IMR-90 (cell line): ENCODE measurements around the gene SEL1L3. TPM values are rescaled to one million over a fixed set of nuclear protein-coding genes. Genes with fewer than 3 reads are reported as not detected.

ENCODE experiments used
- ATAC-seq: fragments of 200-7000 bp; cut with Tn5 transposase; 2 replicates; pipeline ENCODE4 v1.9.1; 2020; ENCODE audit warnings: low read depth, mild to moderate bottlenecking, moderate library complexity
- BruUV-seq: library from RNA; stranded (reverse); fragments of 400-500 nt; replicated peaks from 2 replicates; lab custom pipeline; 2021; lab: Mats Ljungman, UMichigan
- CTCF ChIA-PET: fragments of 300-600 bp; formaldehyde crosslinking; extraction: SDS; loops from one replicate; lab custom pipeline; 2021; ENCODE audit warnings: antibody characterized with exemption; lab: Yijun Ruan, JAX
- POLR2A ChIA-PET: fragments of 300-600 bp; sonication (Branson Sonifier 250); formaldehyde crosslinking; loops from one replicate; lab custom pipeline; 2022; ENCODE audit warnings: antibody characterized with exemption; ENCODE audit not compliant: unreplicated experiment; lab: Charles Lee
- DNase-seq: peaks from one replicate; pipeline ENCODE4 v3.0.0; 2013
- H2AFZ ChIP-seq: replicated peaks from 2 replicates; pipeline ENCODE3; 2013; ENCODE audit warnings: low read length, mild to moderate bottlenecking; ENCODE audit not compliant: poor library complexity
- H2AK5ac ChIP-seq: 2 replicates; pipeline ENCODE4 v1.6.1; 2013; ENCODE audit warnings: low read depth, low read length, inconsistent platforms
- H2AK9ac ChIP-seq: replicated peaks from 2 replicates; pipeline ENCODE3; 2013; ENCODE audit warnings: mild to moderate bottlenecking, low read depth, low read length, moderate library complexity; ENCODE audit not compliant: poor library complexity
- H2BK120ac ChIP-seq: 2 replicates; pipeline ENCODE4 v1.6.1; 2013; ENCODE audit warnings: low read depth, low read length, inconsistent platforms
- H2BK15ac ChIP-seq: 3 replicates; pipeline ENCODE4 v1.6.1; 2013; ENCODE audit warnings: low read depth, low read length, inconsistent platforms
- H2BK20ac ChIP-seq: 2 replicates; pipeline ENCODE4 v1.6.1; 2013; ENCODE audit warnings: low read depth, mild to moderate bottlenecking, inconsistent platforms, low read length, moderate library complexity
- H2BK5ac ChIP-seq: 2 replicates; pipeline ENCODE4 v1.6.1; 2013; ENCODE audit warnings: mild to moderate bottlenecking, low read depth, low read length, inconsistent platforms; ENCODE audit not compliant: poor library complexity, severe bottlenecking
- H3K14ac ChIP-seq: replicated peaks from 2 replicates; pipeline ENCODE4 v1.6.1; 2013; ENCODE audit warnings: low read depth, low read length, inconsistent platforms
- H3K18ac ChIP-seq: 2 replicates; pipeline ENCODE4 v1.6.1; 2013; ENCODE audit warnings: low read depth, low read length, control low read depth
- H3K23ac ChIP-seq: 2 replicates; pipeline ENCODE4 v1.6.1; 2013; ENCODE audit warnings: low read depth, low read length, inconsistent platforms
- H3K27ac ChIP-seq: 2 replicates; pipeline ENCODE4 v1.5.1; 2013; ENCODE audit warnings: mild to moderate bottlenecking, control low read depth, low read length; ENCODE audit not compliant: insufficient read depth
- H3K27me3 ChIP-seq: 2 replicates; pipeline ENCODE4 v1.6.1; 2013; ENCODE audit warnings: low read length; ENCODE audit not compliant: control insufficient read depth, insufficient read depth
- H3K36me3 ChIP-seq: 2 replicates; pipeline ENCODE4 v1.6.1; 2013; ENCODE audit warnings: low read length, mixed read lengths; ENCODE audit not compliant: control insufficient read depth, insufficient read depth
- H3K4ac ChIP-seq: 2 replicates; pipeline ENCODE4 v1.6.1; 2013; ENCODE audit warnings: low read depth, low read length, inconsistent platforms
- H3K4me1 ChIP-seq: 2 replicates; pipeline ENCODE4 v1.6.1; 2013; ENCODE audit warnings: low read length, mixed read lengths; ENCODE audit not compliant: control insufficient read depth, insufficient read depth
- H3K4me2 ChIP-seq: 2 replicates; pipeline ENCODE4 v1.6.1; 2013; ENCODE audit warnings: low read depth, mild to moderate bottlenecking, control low read depth, low read length, moderate library complexity
- H3K4me3 ChIP-seq: 2 replicates; pipeline ENCODE4 v1.5.1; 2013; ENCODE audit warnings: low read depth, mild to moderate bottlenecking, control low read depth, low read length, moderate library complexity; ENCODE audit not compliant: insufficient read depth
- H3K56ac ChIP-seq: 2 replicates; pipeline ENCODE4 v1.6.1; 2013; ENCODE audit warnings: low read length, inconsistent platforms; ENCODE audit not compliant: insufficient read depth; ENCODE audit errors: extremely low read depth
- H3K79me1 ChIP-seq, 2 experiments: 2 replicates each; pipeline ENCODE4 v1.6.1; 2013; ENCODE audit warnings: low read length in 2 of 2, inconsistent platforms in 1 of 2, low read depth in 1 of 2
- H3K9ac ChIP-seq: 2 replicates; pipeline ENCODE4 v1.6.1; 2013; ENCODE audit warnings: low read depth, low read length, control low read depth
- H3K9me1 ChIP-seq: 2 replicates; pipeline ENCODE4 v1.6.1; 2013; ENCODE audit warnings: low read length, inconsistent platforms; ENCODE audit not compliant: insufficient read depth
- H3K9me3 ChIP-seq: 2 replicates; pipeline ENCODE4 v1.6.1; 2013; ENCODE audit warnings: low read length; ENCODE audit not compliant: control insufficient read depth, insufficient read depth
- H4K20me1 ChIP-seq: 2 replicates; pipeline ENCODE4 v1.6.1; 2013; ENCODE audit warnings: low read length, inconsistent platforms; ENCODE audit not compliant: insufficient read depth
- H4K5ac ChIP-seq: 2 replicates; pipeline ENCODE4 v1.6.1; 2013; ENCODE audit warnings: mild to moderate bottlenecking, low read depth, low read length, control low read depth
- H4K8ac ChIP-seq, 2 experiments: 2 replicates each; pipeline ENCODE4 v1.6.1; 2013; ENCODE audit warnings: low read depth in 2 of 2, low read length in 2 of 2, control low read depth in 1 of 2, inconsistent platforms in 1 of 2
- H4K91ac ChIP-seq: 2 replicates; pipeline ENCODE4 v1.6.1; 2013; ENCODE audit warnings: low read depth, low read length, inconsistent platforms; ENCODE audit not compliant: insufficient read depth
- BHLHE40 ChIP-seq: fragments of 150-350 bp; IDR thresholded peaks from 2 replicates; pipeline ENCODE4 v1.6.1; 2016; ENCODE audit warnings: mild to moderate bottlenecking, low read depth, low read length
- ELK1 ChIP-seq: fragments of 150-350 bp; IDR thresholded peaks from 2 replicates; pipeline ENCODE4 v1.6.1; 2016; ENCODE audit warnings: low read depth, mild to moderate bottlenecking, low read length, moderate library complexity, borderline replicate concordance
- MAFK ChIP-seq: IDR thresholded peaks from 2 replicates; pipeline ENCODE4 v1.6.1; 2012; ENCODE audit warnings: low read depth, low read length, improper control_type of control experiment
- MAZ ChIP-seq: IDR thresholded peaks from 2 replicates; pipeline ENCODE4 v1.6.1; 2012; ENCODE audit warnings: low read depth, mild to moderate bottlenecking, low read length, improper control_type of control experiment, moderate library complexity, borderline replicate concordance
- POLR2A ChIP-seq: IDR thresholded peaks from 2 replicates; pipeline ENCODE4 v1.6.1; 2012; ENCODE audit warnings: mild to moderate bottlenecking, low read depth, low read length
- RAD21 ChIP-seq: IDR thresholded peaks from 2 replicates; pipeline ENCODE4 v1.6.1; 2012; ENCODE audit warnings: low read length, improper control_type of control experiment
- RFX5 ChIP-seq: IDR thresholded peaks from 2 replicates; pipeline ENCODE4 v1.8.0; 2012; ENCODE audit warnings: low read depth, mild to moderate bottlenecking, low read length, moderate library complexity
- WGBS, 2 experiments: methylation state at CpG; one replicate each; pipeline versions ENCODE4 v1.1.5 to v1.1.7; 2013; ENCODE audit warnings: missing lambda C conversion rate in 2 of 2; ENCODE audit not compliant: insufficient read length in 1 of 2; ENCODE audit errors: extremely low coverage in 2 of 2; 5-methylcytosine and 5-hydroxymethylcytosine counted together
- dilution Hi-C: fragments of 300-500 bp; cut with HindIII; formaldehyde crosslinking; loops from one replicate; pipeline ENCODE4 v1.14.3; 2018; ENCODE audit warnings: low sequenced_read_pairs; ENCODE audit not compliant: unreplicated experiment
- in situ Hi-C: fragments of 300-500 bp; cut with MboI; formaldehyde crosslinking; loops from 3 replicates; pipeline ENCODE4 v1.14.3; 2019; ENCODE audit warnings: low sequenced_read_pairs, inconsistent platforms, mixed read lengths
- intact Hi-C: fragments of 100-400 bp; cut with micrococcal nuclease; formaldehyde crosslinking; loops from 2 replicates; pipeline ENCODE4 v1.10.0; 2022
- polyA plus RNA-seq, 3 experiments: library from polyadenylated mRNA; depleted of rRNA; stranded (reverse); fragments of >200 nt; gene quantifications; 2 replicates each; pipeline ENCODE4 v1.2.3, GENCODE V29; 2012; ENCODE audit warnings: low replicate concordance in 1 of 3
- total RNA-seq: library from RNA; depleted of rRNA; stranded (reverse); fragments of >200 nt; gene quantifications from 2 replicates; pipeline ENCODE4 v1.2.3, GENCODE V29; 2012

Gene SEL1L3
- total and polyA plus RNA-seq, 2 of the 4 experiments (the other 2 are of a cell fraction): 16.4 to 43.7 TPM

DNA sequence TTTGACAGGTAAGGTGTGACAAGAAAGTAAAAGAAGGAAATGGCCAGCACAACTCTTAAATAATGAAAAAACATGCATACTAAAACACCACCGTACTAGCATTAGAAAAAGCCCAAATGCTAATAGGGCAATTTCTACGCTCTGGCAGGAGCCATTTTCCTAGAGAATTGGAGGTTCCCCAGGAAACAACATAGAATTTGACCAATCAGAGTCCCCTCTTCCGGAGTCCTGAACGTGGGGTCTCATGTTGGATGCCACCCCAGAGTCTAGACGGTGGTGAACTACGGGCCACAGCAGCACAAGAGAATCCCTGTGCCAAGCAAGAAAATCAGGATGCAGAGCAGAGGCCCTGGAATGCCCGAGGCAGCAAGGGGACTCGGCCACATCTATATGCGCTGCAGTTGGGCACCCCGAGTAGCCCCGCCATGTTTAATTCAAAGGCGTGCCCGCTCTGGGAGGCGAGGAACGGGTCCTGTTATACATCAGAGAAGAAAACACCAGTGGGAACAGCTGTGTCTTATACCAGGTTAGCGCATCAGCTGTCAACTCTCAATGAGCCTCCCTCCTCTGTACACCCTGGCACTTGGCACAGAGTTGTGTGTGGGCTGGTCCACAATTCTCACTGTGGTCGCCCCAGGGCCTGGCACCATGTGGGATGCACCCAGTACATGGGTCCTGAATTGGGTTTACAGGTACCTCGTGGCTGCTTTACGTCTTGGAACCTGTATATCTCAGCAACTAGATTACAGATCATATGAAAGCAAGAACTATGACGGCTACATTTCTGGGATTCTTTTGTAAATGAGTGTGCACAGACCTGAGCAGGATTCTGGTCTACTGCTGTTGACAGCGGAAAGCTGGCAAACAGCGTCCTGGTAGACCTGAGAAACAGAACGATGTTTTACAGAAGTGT, 52.1 kb downstream of the SEL1L3 start:
- WGBS, 2 experiments: 75% methylated on average over 8 of the region's 23 CpGs; no CpG with 5 or more reads in 1 of the 2 experiments
- dilution Hi-C loops: no loop called here
- H2AK9ac ChIP-seq: peak overlapping the region; percentile 35
- no TSS peak for BruUV-seq
- no peak overlapping the region for H3K4me3 ChIP-seq
- no peak for ATAC-seq
- ChIA-PET CTCF (interaction anchor here (0.7 kb wide), 1 partner anchor 892 kb away, joined by 4 read pairs; no protein-coding TSS in a partner anchor), POLR2A (no interaction called here)
- H3K9me1 ChIP-seq: peaks cover 19% of the 10 kb centered on the region
- in situ Hi-C loops: no loop called here
- no peaks in the 10 kb centered on the region for H3K9me3 ChIP-seq
- no peak overlapping the region for H3K23ac ChIP-seq
- no peaks in the 10 kb centered on the region for H4K20me1 ChIP-seq
- no peak overlapping the region; the same call in 1 of the 2 replicates for H4K91ac ChIP-seq
- intact Hi-C loops: no loop called here
- H3K14ac ChIP-seq: peak overlapping the region; percentile 13; the same call in 1 of the 2 replicates
- no peak overlapping the region for H3K4me2 ChIP-seq
- peak overlapping the region; percentile 46 for H2BK20ac ChIP-seq
- H3K27ac ChIP-seq: no peak overlapping the region
- no peak overlapping the region for H3K9ac ChIP-seq
- H2BK15ac ChIP-seq: peak overlapping the region; percentile 48
- H3K4me1 ChIP-seq: peaks cover 19% of the 10 kb centered on the region
- H3K56ac ChIP-seq: no peak overlapping the region
- no peak overlapping the region for H3K18ac ChIP-seq
- H2BK120ac ChIP-seq: peak overlapping the region; percentile 26
- TF ChIP-seq RFX5 (no peak), MAZ (no peak), MAFK (no peak), POLR2A (no peak), RAD21 (no peak), ELK1 (no peak), BHLHE40 (no peak)
- H3K27me3 ChIP-seq: no peaks in the 10 kb centered on the region
- H3K4ac ChIP-seq: peak overlapping the region; percentile 28; the same call in 1 of the 2 replicates
- no peak overlapping the region for H4K5ac ChIP-seq
- H3K36me3 ChIP-seq: 0 out of 2 replicates have a peak, but pooled peaks cover 1% of the 10 kb centered on the region
- H2BK5ac ChIP-seq: no peak overlapping the region
- H3K79me1 ChIP-seq: no peaks in the 10 kb centered on the region; a peak in 1 of 4 replicates
- H4K8ac ChIP-seq: no peak overlapping the region
- peak overlapping the region; percentile 3 for H2AFZ ChIP-seq
- DNase-seq: no peak
- peak overlapping the region; percentile 35 for H2AK5ac ChIP-seq
